IMR-90 (cell line): ENCODE data around the gene ISM2. TPM values are rescaled to one million over a fixed set of nuclear protein-coding genes. Genes with fewer than 3 reads are reported as not detected.

Experiments used
- ATAC-seq: fragments of 200-7000 bp; cut with Tn5 transposase; 2 replicates; pipeline ENCODE4 v1.9.1; 2020; ENCODE audit warnings: low read depth, mild to moderate bottlenecking, moderate library complexity
- BruUV-seq: library from RNA; stranded (reverse); fragments of 400-500 nt; replicated peaks from 2 replicates; lab custom pipeline; 2021; lab: Mats Ljungman, UMichigan
- CTCF ChIA-PET: fragments of 300-600 bp; formaldehyde crosslinking; extraction: SDS; loops from one replicate; lab custom pipeline; 2021; ENCODE audit warnings: antibody characterized with exemption; lab: Yijun Ruan, JAX
- POLR2A ChIA-PET: fragments of 300-600 bp; sonication (Branson Sonifier 250); formaldehyde crosslinking; loops from one replicate; lab custom pipeline; 2022; ENCODE audit warnings: antibody characterized with exemption; ENCODE audit not compliant: unreplicated experiment; lab: Charles Lee
- DNase-seq: peaks from one replicate; pipeline ENCODE4 v3.0.0; 2013
- H2AFZ ChIP-seq: replicated peaks from 2 replicates; pipeline ENCODE3; 2013; ENCODE audit warnings: low read length, mild to moderate bottlenecking; ENCODE audit not compliant: poor library complexity
- H2AK5ac ChIP-seq: 2 replicates; pipeline ENCODE4 v1.6.1; 2013; ENCODE audit warnings: low read depth, low read length, inconsistent platforms
- H2AK9ac ChIP-seq: replicated peaks from 2 replicates; pipeline ENCODE3; 2013; ENCODE audit warnings: mild to moderate bottlenecking, low read depth, low read length, moderate library complexity; ENCODE audit not compliant: poor library complexity
- H2BK120ac ChIP-seq: 2 replicates; pipeline ENCODE4 v1.6.1; 2013; ENCODE audit warnings: low read depth, low read length, inconsistent platforms
- H2BK15ac ChIP-seq: 3 replicates; pipeline ENCODE4 v1.6.1; 2013; ENCODE audit warnings: low read depth, low read length, inconsistent platforms
- H2BK20ac ChIP-seq: 2 replicates; pipeline ENCODE4 v1.6.1; 2013; ENCODE audit warnings: low read depth, mild to moderate bottlenecking, inconsistent platforms, low read length, moderate library complexity
- H2BK5ac ChIP-seq: 2 replicates; pipeline ENCODE4 v1.6.1; 2013; ENCODE audit warnings: mild to moderate bottlenecking, low read depth, low read length, inconsistent platforms; ENCODE audit not compliant: poor library complexity, severe bottlenecking
- H3K14ac ChIP-seq: replicated peaks from 2 replicates; pipeline ENCODE4 v1.6.1; 2013; ENCODE audit warnings: low read depth, low read length, inconsistent platforms
- H3K18ac ChIP-seq: 2 replicates; pipeline ENCODE4 v1.6.1; 2013; ENCODE audit warnings: low read depth, low read length, control low read depth
- H3K23ac ChIP-seq: 2 replicates; pipeline ENCODE4 v1.6.1; 2013; ENCODE audit warnings: low read depth, low read length, inconsistent platforms
- H3K27ac ChIP-seq: 2 replicates; pipeline ENCODE4 v1.5.1; 2013; ENCODE audit warnings: mild to moderate bottlenecking, control low read depth, low read length; ENCODE audit not compliant: insufficient read depth
- H3K27me3 ChIP-seq: 2 replicates; pipeline ENCODE4 v1.6.1; 2013; ENCODE audit warnings: low read length; ENCODE audit not compliant: control insufficient read depth, insufficient read depth
- H3K36me3 ChIP-seq: 2 replicates; pipeline ENCODE4 v1.6.1; 2013; ENCODE audit warnings: low read length, mixed read lengths; ENCODE audit not compliant: control insufficient read depth, insufficient read depth
- H3K4ac ChIP-seq: 2 replicates; pipeline ENCODE4 v1.6.1; 2013; ENCODE audit warnings: low read depth, low read length, inconsistent platforms
- H3K4me1 ChIP-seq: 2 replicates; pipeline ENCODE4 v1.6.1; 2013; ENCODE audit warnings: low read length, mixed read lengths; ENCODE audit not compliant: control insufficient read depth, insufficient read depth
- H3K4me2 ChIP-seq: 2 replicates; pipeline ENCODE4 v1.6.1; 2013; ENCODE audit warnings: low read depth, mild to moderate bottlenecking, control low read depth, low read length, moderate library complexity
- H3K4me3 ChIP-seq: 2 replicates; pipeline ENCODE4 v1.5.1; 2013; ENCODE audit warnings: low read depth, mild to moderate bottlenecking, control low read depth, low read length, moderate library complexity; ENCODE audit not compliant: insufficient read depth
- H3K56ac ChIP-seq: 2 replicates; pipeline ENCODE4 v1.6.1; 2013; ENCODE audit warnings: low read length, inconsistent platforms; ENCODE audit not compliant: insufficient read depth; ENCODE audit errors: extremely low read depth
- H3K79me1 ChIP-seq, 2 experiments: 2 replicates each; pipeline ENCODE4 v1.6.1; 2013; ENCODE audit warnings: low read length in 2 of 2, inconsistent platforms in 1 of 2, low read depth in 1 of 2
- H3K9ac ChIP-seq: 2 replicates; pipeline ENCODE4 v1.6.1; 2013; ENCODE audit warnings: low read depth, low read length, control low read depth
- H3K9me1 ChIP-seq: 2 replicates; pipeline ENCODE4 v1.6.1; 2013; ENCODE audit warnings: low read length, inconsistent platforms; ENCODE audit not compliant: insufficient read depth
- H3K9me3 ChIP-seq: 2 replicates; pipeline ENCODE4 v1.6.1; 2013; ENCODE audit warnings: low read length; ENCODE audit not compliant: control insufficient read depth, insufficient read depth
- H4K20me1 ChIP-seq: 2 replicates; pipeline ENCODE4 v1.6.1; 2013; ENCODE audit warnings: low read length, inconsistent platforms; ENCODE audit not compliant: insufficient read depth
- H4K5ac ChIP-seq: 2 replicates; pipeline ENCODE4 v1.6.1; 2013; ENCODE audit warnings: mild to moderate bottlenecking, low read depth, low read length, control low read depth
- H4K8ac ChIP-seq, 2 experiments: 2 replicates each; pipeline ENCODE4 v1.6.1; 2013; ENCODE audit warnings: low read depth in 2 of 2, low read length in 2 of 2, control low read depth in 1 of 2, inconsistent platforms in 1 of 2
- H4K91ac ChIP-seq: 2 replicates; pipeline ENCODE4 v1.6.1; 2013; ENCODE audit warnings: low read depth, low read length, inconsistent platforms; ENCODE audit not compliant: insufficient read depth
- CEBPB ChIP-seq: IDR thresholded peaks from 2 replicates; pipeline ENCODE4 v1.6.1; 2012; ENCODE audit warnings: low read depth, low read length, improper control_type of control experiment
- FOS ChIP-seq: fragments of 150-350 bp; IDR thresholded peaks from 2 replicates; pipeline ENCODE4 v1.6.1; 2016; ENCODE audit warnings: low read depth, low read length
- WGBS, 2 experiments: methylation state at CpG; one replicate each; pipeline versions ENCODE4 v1.1.5 to v1.1.7; 2013; ENCODE audit warnings: missing lambda C conversion rate in 2 of 2; ENCODE audit not compliant: insufficient read length in 1 of 2; ENCODE audit errors: extremely low coverage in 2 of 2; 5-methylcytosine and 5-hydroxymethylcytosine counted together
- dilution Hi-C: fragments of 300-500 bp; cut with HindIII; formaldehyde crosslinking; loops from one replicate; pipeline ENCODE4 v1.14.3; 2018; ENCODE audit warnings: low sequenced_read_pairs; ENCODE audit not compliant: unreplicated experiment
- in situ Hi-C: fragments of 300-500 bp; cut with MboI; formaldehyde crosslinking; loops from 3 replicates; pipeline ENCODE4 v1.14.3; 2019; ENCODE audit warnings: low sequenced_read_pairs, inconsistent platforms, mixed read lengths
- intact Hi-C: fragments of 100-400 bp; cut with micrococcal nuclease; formaldehyde crosslinking; loops from 2 replicates; pipeline ENCODE4 v1.10.0; 2022
- polyA plus RNA-seq, 3 experiments: library from polyadenylated mRNA; depleted of rRNA; stranded (reverse); fragments of >200 nt; gene quantifications; 2 replicates each; pipeline ENCODE4 v1.2.3, GENCODE V29; 2012; ENCODE audit warnings: low replicate concordance in 1 of 3
- total RNA-seq: library from RNA; depleted of rRNA; stranded (reverse); fragments of >200 nt; gene quantifications from 2 replicates; pipeline ENCODE4 v1.2.3, GENCODE V29; 2012

Gene ISM2
- total and polyA plus RNA-seq, 2 of the 4 experiments (the other 2 are of a cell fraction) = under 0.01 to 0.12 TPM

GRCh38 chr14:77485901-77486678 lies 12.5 kb downstream of the ISM2 start:
- Histone ChIP-seq H3K36me3 (no peaks in the 10 kb centered on the region), H2AK9ac (peak overlapping the region; percentile 31), H2BK15ac (no peak overlapping the region), H2AK5ac (no peak overlapping the region; the same call in 1 of the 2 replicates), H3K9me3 (no peaks in the 10 kb centered on the region), H4K91ac (no peak overlapping the region), H4K5ac (no peak overlapping the region), H3K4ac (no peak overlapping the region), H3K23ac (no peak overlapping the region; the same call in 1 of the 2 replicates), H2AFZ (peak overlapping the region; percentile 83), H4K20me1 (no peaks in the 10 kb centered on the region), H2BK20ac (no peak overlapping the region), H3K27ac (no peak overlapping the region), H3K4me3 (no peak overlapping the region), H2BK5ac (no peak overlapping the region), H3K27me3 (peaks cover 2% of the 10 kb centered on the region; the same call in 1 of the 2 replicates), H3K18ac (no peak overlapping the region), H3K56ac (no peak overlapping the region), H3K9me1 (peaks cover 3% of the 10 kb centered on the region; the same call in 1 of the 2 replicates), H2BK120ac (no peak overlapping the region), H3K79me1 (no peaks in the 10 kb centered on the region), H3K14ac (no peak overlapping the region), H4K8ac (no peak overlapping the region), H3K9ac (no peak overlapping the region), H3K4me1 (no peaks in the 10 kb centered on the region), H3K4me2 (no peak overlapping the region)
- 80% methylated on average over 1 of the region's 7 CpGs; no CpG with 5 or more reads in 1 of the 2 experiments for WGBS, 2 experiments
- in situ Hi-C loops = no loop called here
- BruUV-seq = no TSS peak
- CTCF ChIA-PET = no interaction called here
- ATAC-seq = peak; percentile 92
- POLR2A ChIA-PET = no interaction called here
- dilution Hi-C loops = no loop called here
- TF ChIP-seq CEBPB (no peak), FOS (peak; percentile 53)
- intact Hi-C loops = no loop called here
- DNase-seq = peak; percentile 88
